Mammary epithelial cell (primary cell): Measurements from ENCODE around the gene CTIF.

ENCODE experiments used
- CTCF ChIP-seq, 2 donors: IDR thresholded peaks in 1 of 2; conservative IDR thresholded peaks in 1 of 2; 2 replicates each; pipeline ENCODE4 v1.5.1; 2011 to 2012; ENCODE audit warnings: inconsistent platforms in 2 of 2, low read length in 2 of 2, mild to moderate bottlenecking in 2 of 2, control low read depth in 1 of 2, low read depth in 1 of 2; ENCODE audit not compliant: insufficient read depth in 1 of 2; ENCODE audit errors: extremely low read depth in 1 of 2
- EZH2 ChIP-seq: IDR thresholded peaks from 2 replicates; pipeline ENCODE4 v1.6.1; 2012; ENCODE audit warnings: low read length, inconsistent platforms, borderline replicate concordance

GRCh38 chr18:48661421-48661820 lies 122.6 kb downstream of the CTIF start:
- no peak for TF ChIP-seq CTCF (conservative IDR thresholded peaks at IDR 0.05 in 1 of 2, IDR thresholded peaks at IDR 0.05 in 1 of 2; ENCODE audit: extremely low read depth in 1 of 2, insufficient read depth in 1 of 2, low read depth in 1 of 2, low read length in 2 of 2)
- TF ChIP-seq EZH2, result no peak
